ENCODE results near the gene RTL10.

RTL10 gene

GRCh38 chr22:19875531-19876313 lies 21.0 kb upstream of the RTL10 start:
- no peak for DNase-seq

- DNase-seq: no peak
Measured at GRCh38 chr22:19875061-19875530, 20.4 kb upstream of the RTL10 start.

GRCh38 chr22:19874307-19875060 lies 19.8 kb upstream of the RTL10 start:
- DNase-seq: peak; percentile 55

GRCh38 chr22:19873960-19874306 lies 19.3 kb upstream of the RTL10 start:
- DNase-seq: no peak

GRCh38 chr22:19873138-19873959 lies 18.7 kb upstream of the RTL10 start:
- peak; percentile 41 for DNase-seq

- peak; percentile 62 for DNase-seq
Measured at GRCh38 chr22:19872779-19873137, 18.1 kb upstream of the RTL10 start.

GRCh38 chr22:19871845-19872778 lies 17.4 kb upstream of the RTL10 start:
- DNase-seq: no peak

GRCh38 chr22:19871023-19871844 lies 16.6 kb upstream of the RTL10 start:
- no peak for DNase-seq

GRCh38 chr22:19870153-19871022 lies 15.7 kb upstream of the RTL10 start:
- no peak for DNase-seq

GRCh38 chr22:19869497-19870152 lies 15.0 kb upstream of the RTL10 start:
- DNase-seq: no peak

- DNase-seq: peak; percentile 35
Measured at GRCh38 chr22:19868773-19869471, 14.2 kb upstream of the RTL10 start.

GRCh38 chr22:19868333-19868732 lies 13.7 kb upstream of the RTL10 start:
- DNase-seq: no peak

- no peak for DNase-seq
Measured at GRCh38 chr22:19867617-19868016, 12.9 kb upstream of the RTL10 start.

- no peak for DNase-seq
Measured at GRCh38 chr22:19866665-19867009, 12.0 kb upstream of the RTL10 start.

- no peak for DNase-seq
Measured at GRCh38 chr22:19865141-19865829, 10.6 kb upstream of the RTL10 start.

- DNase-seq: no peak
Measured at GRCh38 chr22:19864538-19865106, 9.9 kb upstream of the RTL10 start.

- DNase-seq: peak; percentile 46
Measured at GRCh38 chr22:19863571-19863970, 8.9 kb upstream of the RTL10 start.

- no peak for DNase-seq
Measured at GRCh38 chr22:19862619-19863246, 8.1 kb upstream of the RTL10 start.

All from NCI-H69 (cell line).